HS-27A (cell line): ENCODE results near the gene BBS2.

Experiments
- DNase-seq: peaks from one replicate; pipeline ENCODE4 v3.0.0-alpha.2; 2012; ENCODE audit warnings: low read depth, missing footprints

BBS2 gene, protein sequence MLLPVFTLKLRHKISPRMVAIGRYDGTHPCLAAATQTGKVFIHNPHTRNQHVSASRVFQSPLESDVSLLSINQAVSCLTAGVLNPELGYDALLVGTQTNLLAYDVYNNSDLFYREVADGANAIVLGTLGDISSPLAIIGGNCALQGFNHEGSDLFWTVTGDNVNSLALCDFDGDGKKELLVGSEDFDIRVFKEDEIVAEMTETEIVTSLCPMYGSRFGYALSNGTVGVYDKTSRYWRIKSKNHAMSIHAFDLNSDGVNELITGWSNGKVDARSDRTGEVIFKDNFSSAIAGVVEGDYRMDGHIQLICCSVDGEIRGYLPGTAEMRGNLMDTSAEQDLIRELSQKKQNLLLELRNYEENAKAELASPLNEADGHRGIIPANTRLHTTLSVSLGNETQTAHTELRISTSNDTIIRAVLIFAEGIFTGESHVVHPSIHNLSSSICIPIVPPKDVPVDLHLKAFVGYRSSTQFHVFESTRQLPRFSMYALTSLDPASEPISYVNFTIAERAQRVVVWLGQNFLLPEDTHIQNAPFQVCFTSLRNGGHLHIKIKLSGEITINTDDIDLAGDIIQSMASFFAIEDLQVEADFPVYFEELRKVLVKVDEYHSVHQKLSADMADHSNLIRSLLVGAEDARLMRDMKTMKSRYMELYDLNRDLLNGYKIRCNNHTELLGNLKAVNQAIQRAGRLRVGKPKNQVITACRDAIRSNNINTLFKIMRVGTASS

DNA sequence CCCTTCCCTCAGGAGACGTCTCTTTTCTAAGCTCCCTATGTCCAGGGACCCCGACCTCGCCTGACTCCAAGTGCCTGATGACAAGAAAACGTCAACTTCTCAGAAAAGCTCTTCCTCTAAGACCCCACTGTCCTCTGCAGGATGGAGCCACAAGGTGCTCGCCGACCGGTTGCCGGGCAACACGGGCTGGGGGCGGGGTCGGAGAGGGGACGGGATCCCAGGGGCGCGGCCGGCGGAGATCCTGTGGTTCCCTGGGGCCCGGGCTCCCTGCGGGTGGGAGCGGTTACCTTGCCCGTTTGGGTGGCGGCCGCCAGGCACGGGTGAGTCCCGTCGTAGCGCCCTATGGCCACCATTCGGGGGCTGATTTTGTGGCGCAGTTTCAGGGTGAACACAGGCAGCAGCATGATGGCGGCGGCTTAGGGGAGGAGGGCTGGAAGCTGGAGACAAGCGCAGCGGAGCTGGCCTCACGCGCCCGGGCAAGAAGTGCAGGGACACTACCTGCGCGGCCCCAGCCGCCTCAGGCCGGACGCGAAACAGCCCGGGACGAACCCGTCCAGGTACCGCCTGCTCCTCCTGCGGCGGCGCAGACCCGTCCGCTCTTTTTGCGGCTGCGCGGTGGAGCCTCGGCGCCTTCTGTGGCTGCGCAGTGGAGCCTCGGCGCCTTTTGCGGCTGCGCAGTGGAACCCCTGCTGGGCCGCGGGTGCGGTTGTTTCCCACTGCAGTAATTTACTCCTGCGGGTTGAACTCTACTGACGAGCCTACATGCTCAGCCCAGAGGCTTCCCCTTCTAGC, at the start of gene BBS2:
Gene BBS2 (minus strand): TSS at position 566 of the 792 bp plus-strand sequence. CDS start 162 bp downstream, at position 404.
- DNase-seq, result peak; percentile 30

DNA sequence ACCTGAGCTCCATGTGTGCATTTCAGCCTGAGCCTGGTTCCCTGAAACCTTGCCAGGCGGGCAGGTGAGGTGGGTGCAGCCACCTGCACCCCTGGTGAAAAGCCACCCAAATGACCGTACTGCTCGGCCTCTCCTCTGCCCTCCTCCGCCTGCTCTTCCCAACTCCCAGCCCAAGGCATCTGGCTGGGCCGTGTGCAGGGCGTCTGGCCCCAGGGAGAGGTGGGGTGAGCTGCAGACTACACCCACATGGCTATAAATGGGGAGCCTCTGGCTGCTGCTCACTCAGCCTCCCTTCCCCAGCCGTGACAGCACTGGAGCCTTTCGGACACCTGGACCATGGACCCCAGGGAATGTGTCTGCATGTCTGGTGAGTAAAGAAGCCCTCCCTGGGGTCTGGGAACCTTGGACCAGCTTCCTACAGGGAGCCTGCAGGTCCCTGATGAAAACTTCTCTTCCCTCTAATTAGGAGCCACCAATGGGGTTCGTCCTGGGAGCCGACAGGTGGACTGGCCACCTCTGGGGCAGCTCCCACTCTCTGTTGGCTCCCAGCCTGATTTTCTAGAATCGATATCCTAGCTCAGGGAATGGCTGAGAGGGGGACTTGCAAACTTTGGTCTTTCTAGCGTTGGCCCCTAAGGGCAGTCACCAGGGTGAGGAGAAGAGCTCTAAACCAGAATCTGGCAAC, 45.1 kb upstream of the BBS2 start, which contains the start of gene MT4:
Gene MT4 (plus strand): TSS at position 281 of the 685 bp plus-strand sequence. CDS start 56 bp downstream, at position 337.
- no peak for DNase-seq

DNA sequence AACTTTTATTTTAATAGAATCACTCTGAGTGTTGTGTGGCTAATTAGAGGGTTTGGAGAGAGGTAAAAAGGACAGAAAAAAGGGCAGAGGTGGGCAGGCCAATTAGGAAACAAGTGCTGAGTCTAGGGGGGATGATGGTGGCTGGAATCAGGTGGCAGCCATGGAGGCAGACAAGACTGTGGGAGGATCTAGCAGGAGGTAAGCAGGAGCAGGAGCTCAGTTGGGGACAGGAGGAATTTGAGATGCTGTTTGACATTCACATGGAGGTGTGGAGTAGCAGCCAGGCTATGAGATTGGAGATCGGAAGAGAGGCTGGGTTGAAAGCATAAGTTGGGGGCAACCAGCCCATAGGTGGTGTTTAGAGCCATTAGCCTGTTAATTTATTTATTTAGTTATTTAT, 41.3 kb upstream of the BBS2 start:
- DNase-seq, result no peak

DNA sequence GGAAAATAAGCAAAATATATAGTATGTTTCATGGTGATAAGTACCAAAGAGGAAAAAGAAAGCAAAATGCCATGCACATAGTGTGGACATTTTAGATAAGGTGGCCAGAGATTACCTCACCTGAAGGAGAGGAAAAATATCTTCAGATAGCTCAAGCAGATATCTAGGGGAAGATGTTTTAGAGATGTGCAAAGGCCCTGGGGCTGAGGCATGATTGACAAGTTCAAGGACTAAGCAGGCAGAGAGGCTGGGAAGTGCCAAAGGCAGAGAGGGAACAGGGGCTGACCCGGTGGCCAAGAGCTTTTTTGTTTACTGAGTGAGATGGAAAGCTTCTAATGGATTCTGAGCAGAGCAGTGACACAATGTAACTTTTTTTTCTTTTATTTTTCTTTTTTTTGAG, 40.6 kb upstream of the BBS2 start:
- DNase-seq, result no peak

DNA sequence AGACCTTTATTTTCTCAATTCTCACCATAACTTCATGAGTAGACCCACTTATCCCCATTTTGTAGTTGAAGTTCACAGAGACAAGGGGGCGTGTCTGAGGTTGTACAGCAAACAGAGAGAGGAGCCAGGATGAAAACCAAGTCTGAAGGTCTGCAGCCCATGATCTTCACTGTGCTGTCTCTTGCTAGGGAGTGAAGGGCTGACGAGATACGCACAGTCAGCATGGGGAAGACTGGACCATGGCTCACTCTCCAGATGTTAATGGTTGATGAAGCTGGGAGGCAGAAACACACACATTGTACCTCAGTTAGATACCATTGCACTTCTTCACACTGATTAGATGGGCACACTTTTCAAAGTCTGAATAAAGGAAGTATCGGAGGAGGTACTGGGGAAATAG, 39.3 kb upstream of the BBS2 start:
- DNase-seq, result no peak

DNA sequence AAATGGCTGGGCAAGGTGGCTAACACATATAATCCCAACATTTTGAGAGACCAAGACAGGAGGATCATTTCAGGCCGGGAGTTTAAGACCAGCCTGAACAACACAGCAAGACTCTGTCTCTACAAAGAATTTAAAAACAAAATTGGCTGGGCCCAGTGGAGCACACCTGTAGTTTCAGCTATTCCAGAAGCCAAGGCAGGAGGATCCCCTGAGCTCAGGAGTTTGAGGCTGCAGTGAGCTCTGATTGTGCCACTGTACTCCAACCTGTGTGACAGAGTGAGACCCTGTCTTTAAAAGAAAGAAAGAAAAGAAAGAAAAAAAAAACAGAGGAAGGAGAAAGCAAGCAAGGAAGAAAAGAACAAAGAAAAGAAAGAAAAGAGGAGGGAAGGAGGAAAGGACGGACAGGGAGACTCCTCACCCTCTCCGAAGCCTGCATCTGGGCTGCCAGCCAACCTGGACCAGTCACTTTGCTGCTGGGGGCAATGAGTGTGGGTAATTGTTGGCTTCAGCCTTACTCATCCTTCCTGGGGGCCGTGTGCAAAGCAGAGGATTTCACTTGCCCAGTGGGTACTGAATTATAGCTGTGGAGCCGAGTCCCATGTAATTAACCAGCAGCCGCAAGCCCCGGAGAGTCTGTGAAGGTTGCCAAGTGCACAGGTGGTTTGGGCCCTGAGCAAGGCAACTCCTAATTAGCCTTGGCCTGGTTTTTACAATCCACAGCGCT, 38.4 kb upstream of the BBS2 start:
- peak; percentile 47 for DNase-seq

DNA sequence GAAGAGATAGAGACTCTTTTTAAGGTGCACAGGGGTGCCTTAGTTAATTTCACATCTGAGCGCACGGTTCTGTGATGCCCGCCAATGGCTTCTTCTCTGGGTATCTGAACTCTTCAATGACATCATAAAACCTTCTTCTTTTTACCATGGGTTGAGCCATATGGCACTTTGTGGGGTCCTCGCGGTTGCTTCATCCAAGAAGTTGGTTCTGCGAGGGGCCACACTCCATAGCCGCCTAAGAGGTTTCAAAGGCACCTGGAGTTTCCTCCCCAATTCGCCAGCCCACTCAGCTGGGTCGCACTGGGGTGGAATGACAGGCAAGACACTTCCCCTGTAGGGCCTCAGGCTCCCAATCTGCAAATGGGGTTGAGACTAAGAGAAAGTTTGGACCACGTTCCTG, 34.6 kb upstream of the BBS2 start:
- no peak for DNase-seq

DNA sequence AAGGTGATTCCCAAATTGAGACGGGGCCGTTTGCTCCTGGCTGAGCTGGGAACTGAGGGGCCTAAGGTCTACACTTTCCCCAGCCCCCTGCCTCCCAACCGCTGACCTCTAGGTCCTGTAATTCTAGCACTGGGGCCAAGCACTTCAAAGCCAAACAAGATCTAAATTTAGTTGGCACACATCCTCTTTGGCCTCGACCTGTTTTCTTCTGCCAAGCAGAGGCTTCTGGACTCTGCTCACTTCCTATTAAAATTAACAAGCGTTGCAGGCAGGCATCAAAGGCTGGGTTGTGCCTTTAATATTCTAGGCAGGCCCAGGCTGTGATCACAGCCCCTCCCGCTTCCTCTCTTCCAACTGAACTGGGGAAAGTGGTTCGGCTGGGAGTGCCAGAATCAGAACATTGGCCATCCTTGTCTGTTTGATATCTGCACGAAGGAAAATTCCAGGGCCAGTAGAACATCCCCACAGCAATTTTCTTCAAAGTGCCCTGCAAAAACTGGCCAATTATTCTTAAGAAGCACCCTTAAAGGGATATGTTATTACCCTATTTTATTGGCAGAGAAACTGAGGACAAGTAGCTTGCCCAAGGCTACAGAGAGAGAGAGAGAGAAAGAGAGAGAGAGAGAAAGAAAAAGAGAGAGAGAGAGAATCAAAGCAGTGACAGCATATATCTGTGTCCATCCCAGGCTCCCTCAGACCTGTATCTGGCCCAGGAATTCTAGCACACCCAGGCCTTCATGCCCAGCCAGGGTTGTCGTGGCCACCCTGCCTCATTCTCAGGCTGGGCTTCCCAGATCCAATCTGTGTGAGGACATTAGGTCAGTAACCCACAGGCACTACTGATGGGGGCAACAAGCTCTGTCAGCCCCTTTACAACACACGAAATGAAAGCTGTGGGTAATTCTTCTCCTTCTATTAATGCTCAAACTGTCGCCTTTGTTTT, 32.2 kb upstream of the BBS2 start:
- DNase-seq, result no peak

DNA sequence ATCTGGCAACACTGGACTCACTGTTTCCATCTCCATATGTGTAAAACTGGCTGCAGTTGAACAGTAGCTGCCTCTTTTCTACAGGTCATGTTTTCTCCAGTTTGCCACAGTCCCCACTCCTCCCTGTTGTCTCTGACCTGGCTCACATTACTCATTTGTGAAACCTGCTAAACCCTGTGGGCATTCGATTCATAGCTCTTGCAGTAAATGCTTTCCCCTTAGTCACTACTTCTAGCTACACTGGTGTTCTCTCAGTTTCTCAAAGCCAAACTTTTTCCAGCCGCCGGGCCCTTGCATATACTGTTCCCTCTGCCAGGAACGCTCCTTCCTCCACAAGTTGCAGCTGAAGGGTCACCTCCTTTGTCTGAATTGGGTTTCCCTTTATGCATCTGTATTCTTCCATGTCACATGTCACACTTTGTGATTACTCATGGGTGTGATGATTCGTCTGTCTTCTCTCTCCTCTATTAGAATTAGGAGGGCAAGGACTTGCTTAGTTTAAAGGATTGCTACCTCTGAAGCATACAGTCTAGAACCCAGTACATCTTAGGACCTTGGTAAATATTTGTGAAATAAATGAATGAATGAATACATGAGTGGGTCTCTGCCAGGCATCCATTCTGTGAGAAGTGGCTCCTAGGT, 30.0 kb upstream of the BBS2 start:
- no peak for DNase-seq

DNA sequence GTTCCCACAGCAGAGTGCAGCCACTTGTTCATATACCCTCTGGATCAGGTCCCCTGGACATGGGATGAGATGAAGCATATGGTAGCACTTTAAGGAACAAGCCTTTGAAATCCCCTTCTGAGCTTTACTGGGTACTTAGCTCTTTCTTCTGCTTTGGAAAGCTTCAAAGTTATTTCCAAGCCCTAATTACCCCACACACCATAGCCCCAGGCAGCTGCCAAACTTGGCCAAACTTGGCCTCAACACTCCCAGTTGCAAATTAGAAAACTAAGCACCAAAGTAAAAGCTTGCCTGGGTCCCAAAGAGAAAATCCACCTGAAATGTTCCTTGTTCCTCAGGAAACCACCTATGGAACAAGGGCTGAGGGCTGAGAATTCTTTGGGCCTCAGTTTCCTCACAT, 29.3 kb upstream of the BBS2 start:
- no peak for DNase-seq

DNA sequence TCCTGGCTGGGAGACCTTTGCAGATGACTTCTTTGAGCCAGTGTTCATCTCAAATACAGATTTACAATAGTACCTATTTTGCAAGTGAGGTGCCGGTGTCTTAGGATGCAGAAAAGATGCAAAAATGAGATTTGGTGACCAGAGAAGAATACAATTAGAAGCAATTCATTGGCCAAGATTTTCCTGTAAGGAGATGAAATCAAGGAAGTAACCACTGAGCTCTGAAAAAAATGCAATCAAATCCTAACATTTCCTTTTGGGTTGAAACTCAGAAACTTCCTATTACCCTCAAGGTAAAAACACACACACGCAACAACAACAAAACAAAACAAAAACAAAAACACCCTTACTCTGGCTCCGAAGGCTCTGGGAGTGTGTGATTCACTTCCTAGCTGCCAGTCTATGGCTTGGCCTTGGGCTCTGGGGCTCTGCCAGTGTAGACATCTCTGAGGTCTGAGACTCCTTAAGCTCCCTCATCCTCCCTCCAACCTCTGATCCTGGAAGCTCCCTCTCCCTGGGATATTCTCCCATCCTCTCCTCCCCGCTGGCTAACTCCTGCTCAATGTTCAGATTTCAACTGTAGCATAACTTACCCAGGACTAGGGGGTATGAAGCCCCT, 28.2 kb upstream of the BBS2 start:
- DNase-seq, result no peak

DNA sequence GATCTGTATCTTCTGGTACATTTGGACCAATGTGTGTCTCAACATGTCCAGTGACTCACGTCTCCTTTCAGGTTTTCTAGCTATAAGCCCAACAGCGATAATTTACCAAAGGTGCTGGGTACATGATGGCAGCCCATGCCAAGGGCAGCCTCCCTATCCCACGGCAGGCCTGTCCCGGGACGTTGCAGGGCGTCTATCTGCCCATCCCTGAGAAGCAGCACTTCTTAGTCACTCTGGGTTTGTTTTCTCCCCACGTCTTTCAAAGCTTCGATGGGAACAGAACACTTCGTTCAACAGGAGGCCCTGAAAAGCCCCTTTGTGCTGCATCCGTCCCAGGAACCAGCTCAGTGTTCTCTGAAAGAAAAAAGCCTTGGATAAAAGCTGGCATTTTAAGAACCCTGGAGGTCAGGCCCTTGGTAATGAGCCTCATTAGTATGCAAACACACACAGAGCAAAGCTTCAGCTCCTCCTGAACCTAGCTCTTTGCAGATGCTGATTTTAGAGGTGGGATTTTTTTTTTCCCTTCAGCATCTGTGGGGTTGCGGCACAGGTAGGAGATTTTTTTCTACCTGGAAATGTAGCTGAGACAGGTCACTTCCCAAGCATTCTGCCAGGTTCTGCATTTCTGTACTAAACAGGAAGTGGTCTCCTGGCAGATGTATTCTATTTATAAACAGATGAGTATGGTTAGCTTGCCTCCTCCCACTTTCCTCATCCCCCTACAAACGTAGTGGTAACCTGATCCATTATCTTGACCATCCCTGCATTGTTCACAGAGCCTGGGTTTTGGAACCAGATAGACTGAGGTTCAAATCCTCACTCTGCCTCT, 27.5 kb upstream of the BBS2 start:
- no peak for DNase-seq

DNA sequence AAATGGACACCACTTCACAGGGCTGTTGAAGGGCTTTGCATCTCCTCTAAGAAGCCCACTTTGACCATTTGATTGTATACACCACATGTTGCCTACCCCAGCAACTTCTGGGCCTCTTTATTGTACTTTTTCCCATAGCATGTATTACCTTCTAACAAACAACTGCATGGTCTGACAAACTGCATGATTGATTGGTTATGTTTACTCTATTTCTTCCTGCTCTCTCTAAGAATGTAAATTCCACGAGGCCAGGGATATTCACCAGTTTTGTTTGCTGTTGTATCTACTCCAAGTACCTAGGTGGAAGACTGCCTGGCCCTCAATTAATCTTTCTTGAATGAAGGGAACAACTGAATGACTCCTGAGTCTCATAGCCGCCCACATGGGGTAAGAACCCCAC, 22.2 kb upstream of the BBS2 start:
- DNase-seq, result no peak

DNA sequence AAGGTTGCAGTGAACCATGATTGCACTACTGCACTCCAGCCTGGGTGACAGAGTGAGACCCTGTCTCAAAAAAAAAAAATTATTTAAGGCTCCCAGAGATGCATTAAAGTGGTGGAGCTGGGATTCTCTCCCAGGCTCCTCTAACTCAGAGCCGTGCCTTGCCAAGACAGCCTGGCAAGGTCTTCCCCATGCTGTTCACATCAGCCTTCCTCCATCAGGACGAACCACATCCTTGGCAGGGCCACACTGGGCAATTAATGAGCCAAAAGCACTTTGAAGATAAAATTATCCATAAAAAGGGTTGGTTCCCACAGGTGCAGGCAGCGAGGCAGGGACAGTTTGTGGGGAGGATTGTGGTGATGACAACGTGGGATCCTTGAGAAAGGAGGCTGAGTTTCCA, 19.8 kb upstream of the BBS2 start:
- DNase-seq, result no peak

DNA sequence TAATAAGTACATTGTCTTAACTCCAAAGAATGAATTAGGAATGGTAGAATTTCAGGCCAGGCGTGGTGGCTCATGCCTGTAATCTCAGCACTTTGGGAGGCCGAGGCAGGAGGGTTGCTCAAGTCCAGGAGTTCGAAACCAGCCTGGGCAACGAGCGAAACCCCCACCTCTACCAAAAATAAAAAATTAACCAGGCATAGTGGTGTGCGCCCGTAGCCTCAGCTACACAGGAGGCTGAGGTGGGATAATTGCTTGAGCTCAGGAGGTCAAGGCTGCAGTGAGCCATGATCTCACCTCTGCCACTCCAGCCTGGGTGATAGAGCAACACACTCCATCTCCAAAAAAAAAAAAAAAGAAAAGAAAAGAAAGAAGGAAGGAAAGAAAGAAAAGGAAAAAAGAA, 18.5 kb upstream of the BBS2 start:
- no peak for DNase-seq

DNA sequence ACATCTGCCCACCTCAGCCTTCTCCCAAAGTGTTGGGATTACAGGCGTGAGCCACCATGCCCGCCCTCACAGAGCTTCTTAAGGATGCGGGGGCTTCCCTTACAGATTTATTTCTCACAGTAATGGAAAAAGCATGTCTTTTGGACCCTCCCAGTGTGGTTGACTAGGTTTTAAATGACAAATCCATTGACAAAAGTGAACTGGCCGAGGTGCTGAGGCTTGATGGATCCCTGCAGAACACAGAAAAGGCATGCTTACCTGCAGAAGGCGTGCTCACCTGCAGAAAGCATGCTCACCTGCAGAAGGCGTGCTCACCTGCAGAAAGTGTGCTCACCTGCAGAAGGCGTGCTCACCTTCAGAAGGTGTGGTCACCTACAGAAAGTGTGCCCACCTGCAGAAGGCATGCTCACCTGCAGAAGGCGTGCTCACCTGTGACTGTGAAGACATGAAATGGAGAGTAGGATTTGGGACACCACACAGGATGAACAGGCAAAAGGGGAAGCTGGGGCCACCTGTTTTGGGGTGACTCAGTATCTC, 15.1 kb upstream of the BBS2 start:
- no peak for DNase-seq

DNA sequence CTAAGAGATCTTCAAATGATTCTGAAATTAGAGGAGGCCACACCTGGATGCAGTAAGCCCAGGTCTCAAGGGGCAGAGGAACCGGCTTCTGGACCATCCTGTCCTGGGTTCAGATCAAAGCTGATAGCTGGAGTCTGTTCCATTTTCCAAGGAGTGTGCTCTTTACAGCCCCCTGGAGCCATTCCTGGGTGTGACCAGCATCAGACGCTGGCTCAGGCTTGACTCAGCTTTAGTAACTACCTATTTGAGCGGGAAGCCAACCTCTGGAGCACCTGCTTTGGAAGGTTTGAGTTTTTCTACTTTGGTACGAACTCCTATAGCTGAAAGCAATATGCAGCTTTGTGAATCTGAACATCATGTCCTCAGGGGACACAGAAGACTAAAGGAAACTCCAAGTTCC, 12.9 kb upstream of the BBS2 start:
- no peak for DNase-seq

DNA sequence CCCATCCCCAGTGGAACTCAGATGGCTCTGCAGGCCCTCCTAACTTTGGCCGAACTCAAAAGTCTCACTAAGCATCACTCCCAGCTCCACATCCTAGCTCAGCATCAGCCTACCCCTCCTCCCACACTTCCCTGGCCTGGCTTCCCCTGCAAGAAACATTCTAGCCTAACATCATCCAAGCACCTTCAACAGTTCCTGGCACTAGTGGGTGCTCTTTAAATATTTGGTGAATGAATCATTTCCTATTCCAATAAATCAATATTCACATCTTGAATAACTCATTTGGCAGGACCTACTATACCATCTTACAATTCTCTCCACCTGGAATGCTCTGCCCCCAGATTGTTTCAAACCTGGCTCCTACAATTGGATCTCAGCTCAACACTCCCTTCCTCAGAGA, 11.0 kb upstream of the BBS2 start:
- no peak for DNase-seq
